ENCODE measurements around the gene APCDD1L. TPM values are rescaled to one million over a fixed set of nuclear protein-coding genes. Genes with fewer than 3 reads are reported as not detected.

The APCDD1L gene
- total and polyA plus RNA-seq, 7 donors = 0.22 to 1.9 (median 0.84) TPM; not detected in 1

DNA sequence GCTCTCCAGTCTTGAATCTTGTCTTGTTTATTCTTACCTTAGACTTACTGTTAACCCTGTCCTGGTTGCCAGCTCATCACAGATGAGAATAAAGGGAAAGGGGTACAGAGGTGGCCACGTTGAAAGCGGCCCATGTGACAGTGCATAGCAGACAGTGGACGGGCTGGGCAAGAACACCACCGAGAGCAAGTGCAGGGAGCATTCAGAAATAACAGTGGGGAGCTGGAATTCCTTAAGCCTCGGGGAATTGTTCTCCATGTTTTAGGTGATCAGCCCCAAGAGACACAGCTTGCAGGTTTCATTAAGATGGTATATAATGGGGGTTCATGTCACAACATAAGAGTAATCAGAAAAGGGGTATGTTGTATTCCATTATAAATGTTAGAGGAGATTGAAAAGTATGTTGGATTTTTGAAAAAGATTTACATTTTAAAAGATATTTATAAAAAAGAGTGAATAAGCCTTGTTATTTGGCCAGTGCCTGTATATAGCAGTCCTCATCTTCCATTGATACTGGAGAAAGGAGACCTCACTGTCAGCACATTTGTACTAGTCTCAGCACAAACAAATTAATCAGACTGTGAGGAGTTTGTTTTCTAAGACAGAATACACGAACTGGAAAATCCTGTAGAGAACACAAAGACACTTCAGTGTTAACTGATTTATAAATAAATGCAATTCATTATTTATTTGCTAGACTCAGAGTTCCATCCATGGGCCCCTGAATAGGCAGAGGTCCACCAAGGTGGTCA lies 90.8 kb downstream of the APCDD1L start:
- intact Hi-C loops (cut with DNase I) = no loop called here
- peaks cover 0 to 11% (median 4%) of the 10 kb centered on the region in 4 donors for H3K4me1 ChIP-seq

DNA sequence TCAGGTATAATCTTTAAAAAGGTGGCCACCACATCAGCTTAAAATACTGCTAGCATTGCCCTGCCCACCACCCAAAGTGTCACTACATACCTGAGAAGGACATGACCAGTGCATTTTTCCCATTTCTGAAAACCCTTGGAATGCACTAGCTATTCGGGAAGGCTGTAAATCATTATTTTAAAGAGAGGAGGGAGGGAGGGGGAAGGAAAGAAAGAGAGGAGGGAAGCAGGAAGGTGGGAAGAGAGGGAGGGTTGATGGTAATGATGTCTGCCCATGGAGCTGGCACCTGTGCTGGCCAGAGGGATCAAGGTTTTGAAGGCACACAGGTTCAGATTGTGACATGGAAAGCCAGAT lies 93.7 kb downstream of the APCDD1L start:
- Histone ChIP-seq H3K27me3 (no peaks in the 10 kb centered on the region), H3K36me3 (peaks cover 0 to 21% (median 0%) of the 10 kb centered on the region in 4 donors), H3K9me3 (no peaks in the 10 kb centered on the region), H3K4me1 (peaks cover 0 to 24% (median 5%) of the 10 kb centered on the region in 4 donors), H3K27ac (no peak overlapping the region), H3K4me3 (no peak overlapping the region)
- intact Hi-C loops (cut with DNase I) = no loop called here
- no peak for TF ChIP-seq EP300 (IDR thresholded peaks at IDR 0.05)
- TF ChIP-seq POLR2A (IDR thresholded peaks at IDR 0.05) = no peak
- no peak for TF ChIP-seq POLR2AphosphoS5 (IDR thresholded peaks at IDR 0.05)
- TF ChIP-seq, protein P1, sequence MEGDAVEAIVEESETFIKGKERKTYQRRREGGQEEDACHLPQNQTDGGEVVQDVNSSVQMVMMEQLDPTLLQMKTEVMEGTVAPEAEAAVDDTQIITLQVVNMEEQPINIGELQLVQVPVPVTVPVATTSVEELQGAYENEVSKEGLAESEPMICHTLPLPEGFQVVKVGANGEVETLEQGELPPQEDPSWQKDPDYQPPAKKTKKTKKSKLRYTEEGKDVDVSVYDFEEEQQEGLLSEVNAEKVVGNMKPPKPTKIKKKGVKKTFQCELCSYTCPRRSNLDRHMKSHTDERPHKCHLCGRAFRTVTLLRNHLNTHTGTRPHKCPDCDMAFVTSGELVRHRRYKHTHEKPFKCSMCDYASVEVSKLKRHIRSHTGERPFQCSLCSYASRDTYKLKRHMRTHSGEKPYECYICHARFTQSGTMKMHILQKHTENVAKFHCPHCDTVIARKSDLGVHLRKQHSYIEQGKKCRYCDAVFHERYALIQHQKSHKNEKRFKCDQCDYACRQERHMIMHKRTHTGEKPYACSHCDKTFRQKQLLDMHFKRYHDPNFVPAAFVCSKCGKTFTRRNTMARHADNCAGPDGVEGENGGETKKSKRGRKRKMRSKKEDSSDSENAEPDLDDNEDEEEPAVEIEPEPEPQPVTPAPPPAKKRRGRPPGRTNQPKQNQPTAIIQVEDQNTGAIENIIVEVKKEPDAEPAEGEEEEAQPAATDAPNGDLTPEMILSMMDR (IDR thresholded peaks at IDR 0.05) = no peak
- no peak for DNase-seq
- 54 to 73% methylated on average over 1 of the region's 1 CpG for WGBS, 2 donors

More for the DNA sequence above, 90.8 kb downstream of the APCDD1L start:
- no peak overlapping the region for H3K27ac ChIP-seq
- H3K27me3 ChIP-seq = no peaks in the 10 kb centered on the region
- whole genome bisulfite sequencing, 2 donors = 92 to 94% methylated on average over 6 of the region's 6 CpGs
- TF ChIP-seq, protein P1 (IDR thresholded peaks at IDR 0.05) = no peak
- no peak for TF ChIP-seq EP300 (IDR thresholded peaks at IDR 0.05)
- TF ChIP-seq POLR2A (IDR thresholded peaks at IDR 0.05) = no peak
- no peak for TF ChIP-seq POLR2AphosphoS5 (IDR thresholded peaks at IDR 0.05)
- H3K4me3 ChIP-seq = no peak overlapping the region
- peaks cover 0 to 15% (median 0%) of the 10 kb centered on the region in 4 donors for H3K36me3 ChIP-seq
- DNase-seq = no peak
- H3K9me3 ChIP-seq = no peaks in the 10 kb centered on the region

DNA sequence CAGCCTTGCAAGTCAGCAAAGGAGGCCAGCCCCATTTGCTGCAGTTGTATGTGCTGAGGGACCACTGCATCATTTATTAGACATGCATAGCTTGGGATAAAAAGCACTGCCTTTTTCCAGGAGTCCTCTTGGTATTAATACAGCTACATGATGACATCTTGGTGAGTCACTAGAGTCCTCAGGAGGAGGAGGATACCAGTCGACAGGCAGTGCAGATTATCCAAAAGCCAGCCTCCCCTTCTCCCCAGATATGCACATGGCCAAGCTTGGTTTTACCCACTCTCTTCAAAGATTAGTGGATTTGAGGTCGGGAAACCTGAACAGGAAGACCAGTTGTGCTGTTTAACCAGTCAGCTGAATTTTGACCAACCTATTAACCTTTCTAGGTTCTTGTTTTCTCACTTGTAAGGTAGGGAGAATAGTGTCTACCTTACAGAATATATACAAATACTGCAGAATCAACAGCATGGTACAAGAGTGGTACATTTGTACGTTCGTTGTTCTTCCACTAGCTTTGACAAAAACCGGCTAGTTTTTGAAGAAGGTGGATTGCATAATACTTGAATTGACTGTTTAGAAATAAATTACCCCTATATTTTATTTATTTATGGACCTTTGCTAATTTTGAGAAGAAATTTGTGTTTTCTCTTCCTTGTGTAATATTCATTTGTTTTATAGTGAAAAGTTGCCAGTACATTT lies 94.3 kb downstream of the APCDD1L start:
- no peaks in the 10 kb centered on the region for H3K9me3 ChIP-seq
- no peaks in the 10 kb centered on the region for H3K27me3 ChIP-seq
- intact Hi-C loops (cut with DNase I) = no loop called here
- H3K4me1 ChIP-seq = peaks cover 0 to 24% (median 7%) of the 10 kb centered on the region in 4 donors
- peaks cover 0 to 21% (median 0%) of the 10 kb centered on the region in 4 donors for H3K36me3 ChIP-seq
- H3K27ac ChIP-seq = no peak overlapping the region
- WGBS, 2 donors = 93% methylated on average over 5 of the region's 5 CpGs
- DNase-seq = no peak
- TF ChIP-seq EP300 (IDR thresholded peaks at IDR 0.05) = no peak
- TF ChIP-seq POLR2AphosphoS5 (IDR thresholded peaks at IDR 0.05) = no peak
- TF ChIP-seq, protein P1 (IDR thresholded peaks at IDR 0.05) = no peak
- no peak for TF ChIP-seq POLR2A (IDR thresholded peaks at IDR 0.05)
- H3K4me3 ChIP-seq = no peak overlapping the region

DNA sequence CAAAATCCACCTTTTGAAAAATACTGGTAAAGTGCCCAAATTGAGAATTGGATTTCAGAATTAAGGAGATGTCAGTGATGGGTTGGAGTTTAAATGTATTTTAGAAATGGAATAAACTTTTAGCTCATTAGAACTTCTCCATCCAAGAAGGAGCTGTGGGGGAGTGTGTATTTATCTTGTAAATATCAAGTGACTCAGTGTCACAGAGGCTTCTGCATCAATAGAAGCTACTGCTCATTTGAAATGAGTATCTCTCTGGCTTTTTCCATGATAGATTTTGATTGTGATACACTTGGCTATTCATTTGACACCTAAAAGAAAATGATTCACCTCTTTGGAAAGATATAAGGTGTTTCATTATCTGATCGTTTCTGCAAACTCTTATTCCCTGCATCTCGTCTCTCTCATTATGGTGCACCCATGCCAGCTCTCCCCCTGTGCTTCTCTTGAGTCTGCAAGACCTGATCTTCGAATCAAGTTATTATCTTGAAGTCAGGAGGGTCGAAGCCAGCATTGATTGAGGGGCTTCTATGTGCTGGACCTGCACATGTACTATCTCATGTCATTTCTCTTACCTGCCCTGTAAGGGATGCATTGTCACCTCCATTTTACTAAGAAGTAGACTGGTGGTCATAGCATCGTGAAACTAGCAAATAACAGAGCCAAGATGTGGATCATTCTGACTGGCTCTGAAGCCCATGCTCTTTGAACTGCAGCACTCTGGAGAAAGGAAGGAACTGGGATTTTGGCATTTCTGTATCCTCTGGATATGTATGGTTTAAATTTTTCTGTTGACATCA lies 96.0 kb downstream of the APCDD1L start:
- no peak for DNase-seq
- TF ChIP-seq, protein P1 (IDR thresholded peaks at IDR 0.05) = no peak
- no peaks in the 10 kb centered on the region for H3K9me3 ChIP-seq
- H3K4me1 ChIP-seq = peaks cover 0 to 33% (median 9%) of the 10 kb centered on the region in 4 donors
- peaks cover 0 to 21% (median 0%) of the 10 kb centered on the region in 4 donors for H3K36me3 ChIP-seq
- intact Hi-C loops (cut with DNase I) = no loop called here
- no peak overlapping the region for H3K27ac ChIP-seq
- WGBS, 2 donors = 88 to 93% methylated on average over 5 of the region's 5 CpGs
- H3K4me3 ChIP-seq = no peak overlapping the region
- H3K27me3 ChIP-seq = no peaks in the 10 kb centered on the region

Measured in sigmoid colon (tissue), 7 donors.